Measurements from ENCODE around the gene LYPD1.

Gene LYPD1

DNA sequence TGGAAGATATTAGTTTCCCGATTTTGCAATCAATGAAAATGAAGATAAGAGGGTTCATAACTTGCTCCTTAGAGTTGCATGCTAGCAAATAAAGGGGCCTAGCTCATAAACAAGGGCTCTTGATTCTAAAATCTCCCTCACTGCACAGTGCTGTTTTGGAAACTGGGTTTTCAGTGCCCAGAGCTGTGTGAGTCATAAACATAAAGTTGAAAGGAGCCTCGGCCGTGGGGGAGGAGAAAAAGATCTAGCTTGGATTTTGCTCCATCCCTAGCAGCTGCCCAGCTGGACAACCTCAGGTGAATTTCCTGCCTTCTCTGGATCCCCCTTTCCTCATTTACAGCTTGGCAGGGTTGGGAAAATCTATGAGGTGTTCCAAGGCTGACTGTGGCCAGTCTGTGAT, 42.5 kb downstream of the LYPD1 start:
- no peak for DNase-seq

DNA sequence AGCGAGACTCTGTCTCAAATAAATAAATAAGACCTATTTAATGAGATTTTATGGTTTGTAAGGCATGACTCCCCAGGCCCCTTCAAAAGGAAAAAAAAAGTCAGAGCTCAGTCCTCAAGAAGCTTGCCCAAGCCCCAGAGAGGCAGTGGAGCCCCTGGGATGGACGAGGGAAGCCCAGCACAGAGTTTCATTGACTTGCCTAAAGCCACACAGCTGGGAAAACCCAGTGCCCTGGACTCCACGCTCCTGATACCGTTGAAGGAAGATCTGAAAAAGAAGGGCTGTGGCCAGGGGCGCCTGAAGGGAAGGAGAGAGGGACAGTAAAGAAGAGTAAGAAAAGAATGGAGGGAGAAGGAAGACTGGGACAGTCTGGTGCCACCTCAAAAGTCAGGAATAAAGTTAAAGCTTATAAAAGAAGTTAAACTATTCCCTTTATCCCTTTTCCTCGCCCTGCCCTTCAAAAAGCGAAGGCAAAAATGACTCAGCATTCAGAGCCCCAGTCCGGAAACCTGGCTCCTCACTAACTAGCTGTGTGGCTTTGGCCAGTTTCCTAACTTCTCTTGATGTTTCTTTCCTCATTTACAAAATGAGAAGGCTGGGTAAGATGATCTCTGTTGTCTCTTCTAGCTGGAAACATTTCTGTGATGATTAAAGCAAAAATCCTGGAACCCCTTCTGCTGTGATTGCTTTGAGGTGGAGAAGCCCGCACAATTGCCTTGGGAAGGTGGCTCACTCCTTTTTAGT, 46.7 kb downstream of the LYPD1 start:
- no peak for DNase-seq

DNA sequence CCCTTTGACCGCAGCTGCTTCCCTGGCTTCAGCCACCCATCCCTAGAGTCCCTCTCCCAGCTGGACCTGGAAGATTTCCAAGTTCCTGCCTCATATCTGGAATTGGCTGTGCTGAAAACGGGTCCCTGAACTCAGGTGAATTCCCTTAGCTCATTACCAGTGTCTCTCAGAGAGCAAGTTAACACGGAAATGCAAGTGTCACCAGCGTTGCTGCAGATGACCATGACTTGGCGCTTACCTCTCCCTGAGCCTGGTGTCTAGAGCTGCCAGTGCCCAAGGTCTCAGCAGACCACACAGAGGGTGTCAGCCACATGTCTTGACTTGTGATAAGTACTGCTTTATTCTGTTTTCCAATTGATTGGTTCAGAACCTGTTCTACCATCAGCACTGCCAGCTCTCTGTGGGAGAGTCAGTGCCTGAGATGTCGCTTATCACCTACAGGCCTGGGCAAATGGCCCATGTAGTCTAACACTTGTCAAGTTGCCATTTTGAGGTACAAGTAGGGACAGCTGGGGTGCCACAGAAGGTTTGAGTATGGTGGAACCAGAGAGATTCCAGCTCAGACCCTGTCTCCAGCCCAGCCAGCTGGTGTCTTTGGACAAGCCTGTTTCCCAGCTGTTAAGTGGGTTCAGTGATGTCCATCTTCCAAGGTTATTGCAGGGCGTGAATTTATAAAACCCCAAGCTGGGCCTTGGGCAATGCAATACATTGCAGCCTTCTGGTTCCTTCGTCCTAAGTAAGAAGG, 48.7 kb downstream of the LYPD1 start:
- no peak for DNase-seq

DNA sequence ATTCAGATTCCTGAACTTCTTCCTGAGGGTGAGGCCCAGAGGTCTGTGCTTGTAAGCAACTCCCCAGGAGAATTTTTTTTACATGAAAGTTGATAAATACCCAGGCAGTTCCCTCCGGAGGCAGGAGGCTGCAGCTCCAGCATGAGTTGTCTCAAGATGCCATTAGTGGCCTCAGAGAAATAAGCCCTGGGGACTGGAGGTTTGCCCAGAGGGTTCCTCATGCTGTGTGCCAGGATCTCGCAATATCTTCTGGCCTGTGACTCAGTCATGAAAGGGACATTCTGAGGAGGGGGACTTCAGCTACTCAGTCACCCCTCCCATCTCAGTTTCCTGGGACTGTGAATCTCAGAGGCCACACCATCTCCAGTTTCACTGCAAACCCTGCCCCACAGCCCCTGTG, 49.9 kb downstream of the LYPD1 start:
- DNase-seq: no peak

DNA sequence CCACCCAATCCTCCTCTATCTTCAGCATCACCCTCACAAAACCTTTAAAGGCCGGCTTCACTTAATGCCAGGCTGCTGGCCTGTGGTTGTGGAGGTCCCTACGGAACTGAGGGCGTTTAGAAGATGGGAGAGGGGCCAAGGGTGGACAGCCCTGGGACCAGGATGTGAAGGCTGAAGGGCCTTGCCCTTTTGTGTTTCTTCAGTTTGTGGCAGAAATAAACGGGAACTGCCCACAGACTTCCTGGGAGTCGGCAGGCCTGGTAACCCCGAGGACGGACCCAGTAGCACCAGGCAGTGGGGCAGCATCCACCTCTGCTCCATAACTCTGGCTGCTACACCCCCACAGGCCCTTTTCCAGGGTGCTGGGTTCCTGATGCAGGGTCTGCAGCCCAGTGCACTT, 51.3 kb downstream of the LYPD1 start:
- no peak for DNase-seq

DNA sequence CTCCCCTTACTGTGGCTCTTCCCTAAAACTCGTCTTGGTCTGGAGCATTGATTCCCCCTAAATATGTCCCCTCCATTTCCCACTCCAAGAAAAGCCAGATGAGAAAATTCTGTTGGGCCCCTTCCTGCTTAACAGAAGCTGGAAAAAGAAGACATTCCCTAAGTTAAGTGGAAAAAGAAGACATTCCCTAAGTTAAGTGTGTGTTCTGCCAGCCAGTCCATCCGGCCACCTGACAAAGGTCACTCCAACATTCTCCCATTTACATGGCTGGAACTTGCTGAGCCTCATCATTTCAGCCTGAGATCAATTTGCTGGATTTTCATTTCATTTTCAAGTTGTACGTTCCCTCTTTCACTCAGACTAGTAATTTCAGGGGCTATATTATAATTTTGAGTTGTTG, 52.0 kb downstream of the LYPD1 start:
- DNase-seq: no peak

DNA sequence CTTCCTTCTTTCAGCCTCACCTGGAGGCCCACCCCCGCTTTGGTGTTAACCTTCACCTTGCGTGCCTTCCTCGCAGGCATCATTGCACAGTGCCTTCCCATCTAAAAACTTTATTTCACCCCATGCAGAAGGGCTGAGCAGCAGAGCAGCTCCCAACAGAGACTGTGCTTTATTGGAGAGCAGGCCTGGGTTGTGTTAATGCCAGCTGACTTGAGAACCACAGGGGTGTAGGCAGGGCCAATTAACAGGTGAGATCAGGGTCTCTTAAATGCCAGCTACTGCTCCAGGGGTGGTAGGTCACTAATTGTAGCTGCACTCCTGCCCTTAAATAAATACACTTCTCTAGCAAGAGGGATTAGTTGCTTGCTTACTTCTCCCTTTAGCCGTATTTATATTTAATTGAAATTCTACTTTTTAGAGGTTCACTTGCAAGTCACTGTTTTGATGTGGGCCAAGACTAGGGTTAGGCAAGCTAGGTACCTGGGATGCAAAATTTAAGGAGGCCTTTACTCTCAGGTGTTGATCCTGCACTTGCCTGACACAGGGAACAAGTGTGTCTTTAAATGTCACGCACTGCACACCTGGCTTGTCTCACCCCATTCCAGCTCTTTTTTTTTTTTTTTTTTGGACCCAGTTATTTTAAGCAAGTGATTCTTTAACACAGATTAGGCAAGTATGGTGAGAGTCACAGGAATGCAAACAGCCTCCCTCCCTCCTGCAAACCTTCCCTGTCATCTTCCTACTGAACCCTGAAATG, 54.5 kb downstream of the LYPD1 start:
- no peak for DNase-seq

DNA sequence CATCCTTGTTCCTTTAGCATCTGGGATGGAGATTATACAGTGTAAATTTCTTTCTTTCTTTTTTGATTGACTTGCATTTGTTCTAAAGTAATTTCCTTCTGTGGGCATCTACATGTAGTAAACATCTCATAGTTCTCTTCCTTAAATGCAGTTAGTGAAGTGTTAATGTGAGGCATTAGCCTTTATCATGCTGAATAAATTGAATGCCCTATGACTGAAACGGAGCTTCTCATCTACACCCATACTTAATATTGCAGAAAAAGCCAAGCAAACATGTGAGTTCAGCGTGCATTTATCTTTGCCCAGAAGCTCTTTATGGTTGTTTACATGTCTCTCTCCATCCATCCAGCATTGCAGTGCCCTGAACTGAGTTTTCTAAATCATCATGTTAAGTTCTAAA, 58.3 kb downstream of the LYPD1 start:
- DNase-seq: no peak

DNA sequence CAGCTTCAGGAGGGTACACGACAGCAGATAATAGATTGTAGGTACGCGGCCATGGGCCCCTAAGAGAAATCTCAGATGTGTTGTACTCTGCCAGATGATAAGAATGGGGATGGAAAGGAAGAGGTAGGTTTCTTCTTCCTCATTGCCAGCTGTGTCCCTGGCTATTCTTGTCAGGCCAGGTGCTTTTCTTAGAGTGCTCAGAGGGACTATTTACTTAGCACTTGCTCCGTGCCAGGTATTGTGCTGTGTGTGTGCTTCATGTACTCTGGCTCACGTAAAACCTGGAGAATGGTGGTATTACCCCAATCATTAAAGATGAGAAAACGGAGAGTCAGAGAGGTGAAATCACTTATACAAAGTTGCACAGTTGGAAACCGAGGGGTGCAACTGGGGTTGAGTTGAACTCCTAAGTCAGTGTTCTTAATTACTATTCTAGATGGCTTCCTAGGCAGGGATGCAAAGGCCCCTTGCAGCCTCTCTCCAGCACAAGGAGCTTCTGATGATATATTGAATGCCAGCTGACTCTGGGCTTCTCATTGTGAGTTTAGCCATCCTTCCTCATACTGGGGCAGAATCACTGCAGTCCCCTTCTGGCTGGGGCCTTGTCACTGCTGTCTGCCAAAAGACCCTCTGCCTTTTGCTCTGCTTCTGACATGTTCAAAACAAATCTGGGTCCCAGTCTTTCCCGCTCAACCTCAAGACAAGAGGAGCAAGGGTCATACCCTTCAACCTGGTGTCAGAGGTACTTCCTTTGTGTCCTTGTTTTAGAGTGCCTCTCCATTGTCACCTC, 60.7 kb downstream of the LYPD1 start:
- no peak for DNase-seq

DNA sequence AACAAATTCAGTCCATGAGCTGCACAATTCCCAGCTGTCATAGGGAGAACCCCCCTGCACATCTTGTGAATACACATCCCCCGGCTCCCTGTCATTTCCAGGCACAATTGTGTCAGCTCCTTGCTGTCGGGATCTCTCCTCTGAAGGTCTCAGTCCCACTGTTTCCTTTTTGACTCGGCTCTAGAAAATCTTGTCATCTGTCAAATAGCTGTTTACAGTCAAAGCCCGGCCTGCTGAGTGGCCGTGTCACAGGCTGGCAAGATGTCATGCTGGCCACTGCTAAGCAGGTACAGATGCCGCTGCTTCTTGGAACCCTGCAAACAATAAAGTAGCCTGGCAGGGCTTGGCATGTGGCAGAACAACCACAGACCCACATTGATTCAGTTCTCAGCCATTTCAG, 61.7 kb downstream of the LYPD1 start:
- no peak for DNase-seq

DNA sequence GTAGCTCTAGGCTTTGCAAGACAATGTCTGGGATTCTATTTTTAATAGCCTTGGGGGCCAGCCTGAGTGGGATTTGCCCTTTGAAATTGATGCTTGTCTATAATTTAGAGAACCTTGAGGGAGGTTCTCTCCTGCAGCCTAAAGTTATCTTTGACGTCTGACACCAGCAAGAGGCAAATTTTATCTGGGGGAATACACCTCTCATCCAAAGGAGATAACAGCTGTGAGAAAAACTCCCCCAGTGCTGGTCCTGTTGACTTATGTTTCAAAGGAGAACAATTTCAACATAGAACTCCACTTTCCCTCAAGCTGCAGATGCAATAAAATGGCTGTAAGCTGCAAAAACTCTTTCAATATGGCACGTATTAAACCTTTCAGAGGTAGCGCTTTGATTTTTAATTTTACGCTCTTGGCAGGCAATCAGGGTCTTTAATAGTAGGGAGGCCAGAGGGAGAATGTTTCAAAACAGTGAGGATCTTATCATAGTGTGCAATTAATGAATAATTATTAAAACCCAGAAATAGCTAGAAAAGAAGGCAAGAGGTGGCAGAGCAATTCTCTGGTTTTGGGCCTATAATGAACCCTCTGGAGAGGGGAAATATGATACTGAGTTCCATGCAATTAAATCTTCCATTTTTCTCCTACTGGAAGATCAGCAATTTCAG, 62.4 kb downstream of the LYPD1 start:
- no peak for DNase-seq

DNA sequence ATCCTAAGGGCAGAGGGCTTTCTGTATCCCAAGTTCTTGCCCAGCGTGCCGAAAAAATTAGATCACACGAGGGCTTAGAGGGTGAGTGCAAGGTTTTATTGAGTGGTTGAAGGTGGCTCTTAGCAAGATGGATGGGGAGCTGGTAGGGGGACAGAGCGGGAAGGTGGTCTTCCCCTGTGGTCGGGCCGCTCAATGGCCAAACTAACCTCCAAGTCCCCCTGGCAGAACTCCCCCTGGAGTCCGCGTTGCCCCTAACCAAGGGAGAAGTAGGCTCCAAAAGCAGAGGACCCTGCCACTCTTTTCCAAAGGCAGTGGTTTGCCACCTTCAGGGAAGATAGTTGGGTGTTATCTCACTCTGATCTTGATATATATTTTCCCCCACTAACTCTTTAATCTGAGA, 63.4 kb downstream of the LYPD1 start:
- DNase-seq: no peak

DNA sequence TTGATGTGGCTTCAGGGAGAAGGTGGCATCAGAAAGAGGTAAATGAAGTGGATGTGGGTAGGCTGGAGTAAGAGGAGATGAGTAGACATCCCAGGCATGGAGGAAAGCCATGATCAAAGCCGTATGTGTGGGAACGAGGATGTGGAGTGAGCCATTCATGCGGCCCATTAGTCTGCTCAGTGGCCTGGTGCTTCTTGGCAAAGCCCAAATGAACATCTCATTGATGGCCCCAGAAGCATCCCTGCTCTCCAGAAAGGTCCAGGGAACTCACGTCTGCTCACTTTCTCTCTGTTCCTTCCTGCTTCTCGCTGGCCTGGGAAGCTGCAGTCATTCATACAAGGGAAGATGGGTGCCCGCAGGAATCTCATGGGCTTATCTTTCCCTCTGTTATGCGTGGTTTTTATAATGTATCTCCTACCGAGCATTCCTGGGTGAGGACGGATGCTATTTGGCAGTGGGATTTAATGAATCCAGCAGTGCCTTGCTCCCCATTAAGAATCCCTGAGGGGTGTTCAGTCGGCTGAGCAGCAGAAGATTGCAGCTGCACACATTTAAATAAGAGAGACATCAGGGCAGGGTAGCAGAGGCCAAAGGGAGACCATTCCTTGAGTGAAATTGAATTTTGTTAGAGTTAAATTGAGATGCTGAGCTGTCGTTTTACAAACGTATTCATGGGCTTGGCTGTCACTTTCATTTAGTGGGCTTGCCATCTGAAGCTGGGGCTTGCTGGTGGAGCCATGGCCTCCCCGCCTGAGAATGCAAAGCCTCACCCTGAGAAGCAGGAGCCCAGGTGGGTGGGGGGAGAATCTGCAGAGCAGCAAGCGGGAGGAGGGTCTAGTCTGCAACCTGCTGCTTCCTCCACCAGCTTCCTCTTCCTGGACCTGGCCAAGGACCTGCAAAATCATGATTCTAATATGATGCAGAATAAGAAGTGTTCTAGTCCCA, 64.5 kb downstream of the LYPD1 start:
- DNase-seq: no peak

DNA sequence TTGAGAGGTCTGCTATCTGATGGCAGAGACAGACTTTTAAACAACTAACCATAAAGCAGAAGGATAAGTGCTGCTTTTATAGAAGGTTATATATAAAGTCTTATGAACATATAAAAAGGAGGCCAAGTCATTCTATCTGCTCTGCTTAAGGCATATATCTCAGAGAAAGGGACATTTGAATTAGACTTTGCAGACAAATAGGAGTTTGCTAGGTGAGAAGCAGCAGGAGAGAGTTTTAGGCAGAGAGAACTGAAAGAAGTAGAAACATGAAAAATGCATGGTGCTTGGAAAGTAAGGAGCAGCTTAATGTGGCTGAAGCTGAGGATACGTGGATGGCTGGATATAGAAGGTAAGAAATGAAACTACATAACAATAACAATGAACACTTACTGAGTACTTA, 65.4 kb downstream of the LYPD1 start:
- DNase-seq: no peak

DNA sequence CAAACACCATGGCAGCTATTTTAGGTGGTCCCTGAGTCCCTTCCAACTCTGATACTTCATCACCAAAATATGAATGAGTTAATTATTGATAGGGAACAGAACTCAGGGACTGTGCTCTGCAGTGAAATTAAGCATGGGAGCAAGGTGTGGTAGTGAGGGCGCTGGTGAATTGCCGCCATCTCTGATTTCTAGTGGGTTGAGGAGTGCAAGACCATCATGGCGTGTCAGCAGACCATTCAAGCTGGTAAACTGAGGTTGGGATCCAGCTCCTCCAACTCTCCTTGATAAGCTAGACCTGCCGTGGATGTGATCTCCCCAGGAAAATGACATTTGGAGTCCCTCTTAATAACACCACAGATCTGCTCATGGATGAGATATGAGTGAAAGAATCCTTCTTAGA, 70.4 kb downstream of the LYPD1 start:
- no peak for DNase-seq

DNA sequence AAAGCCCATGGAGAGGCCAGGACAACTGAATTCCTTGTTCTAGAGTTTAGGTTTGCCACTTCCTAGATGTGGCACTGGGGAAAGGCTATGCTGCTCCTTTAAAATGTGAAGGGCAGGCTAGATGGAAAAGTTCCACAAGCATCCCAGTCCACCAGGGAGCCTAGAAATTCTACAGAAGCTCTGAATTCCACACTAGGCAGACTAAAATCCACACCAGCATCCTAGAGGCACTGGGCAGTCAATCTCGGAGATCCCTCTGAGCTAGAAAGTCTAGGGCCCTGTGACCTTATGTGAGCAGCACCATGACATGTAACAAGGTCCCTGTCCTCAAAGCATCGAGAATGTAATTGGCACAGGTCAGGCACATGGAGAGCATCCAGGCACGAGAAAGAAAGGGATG, 71.5 kb downstream of the LYPD1 start:
- no peak for DNase-seq

DNA sequence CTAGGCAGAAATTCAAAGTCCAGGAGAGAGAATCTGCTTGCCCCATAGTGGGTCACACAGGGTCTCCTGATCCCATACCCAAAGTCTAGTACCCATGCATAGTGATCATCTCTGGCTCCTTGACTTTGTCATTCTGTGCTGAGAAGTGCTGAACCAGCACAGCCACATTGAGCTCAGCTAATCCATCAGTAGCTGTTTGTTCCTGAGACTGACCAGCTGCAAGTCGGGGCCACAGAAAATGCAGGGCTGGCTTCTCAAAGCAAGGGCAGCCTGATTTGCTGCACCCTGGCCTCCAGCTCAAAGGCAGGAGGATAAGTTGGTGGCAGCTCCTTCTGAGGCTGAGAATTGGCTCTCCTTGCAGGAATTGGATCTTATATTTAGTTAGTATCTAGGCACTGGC, 72.2 kb downstream of the LYPD1 start:
- no peak for DNase-seq

DNA sequence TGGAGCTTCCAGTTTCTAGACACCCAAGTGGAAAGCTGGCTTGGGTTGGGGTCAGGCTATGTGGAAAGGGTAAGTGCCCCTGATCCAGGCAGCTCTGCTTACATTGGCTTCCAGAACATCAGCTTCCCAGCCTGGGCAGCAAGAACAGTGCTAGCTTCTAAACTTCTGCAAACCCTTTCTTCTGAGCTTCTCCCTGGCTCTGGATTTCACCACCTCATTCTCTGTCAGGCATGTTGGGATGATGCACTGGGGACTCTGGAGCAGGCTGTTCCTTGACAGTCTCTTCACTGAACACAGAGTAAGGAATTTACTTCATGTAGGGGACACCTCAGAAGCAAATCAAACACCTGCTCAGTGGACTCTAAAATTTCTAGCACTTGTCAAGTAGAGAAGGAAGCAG, 72.8 kb downstream of the LYPD1 start:
- DNase-seq: no peak

DNA sequence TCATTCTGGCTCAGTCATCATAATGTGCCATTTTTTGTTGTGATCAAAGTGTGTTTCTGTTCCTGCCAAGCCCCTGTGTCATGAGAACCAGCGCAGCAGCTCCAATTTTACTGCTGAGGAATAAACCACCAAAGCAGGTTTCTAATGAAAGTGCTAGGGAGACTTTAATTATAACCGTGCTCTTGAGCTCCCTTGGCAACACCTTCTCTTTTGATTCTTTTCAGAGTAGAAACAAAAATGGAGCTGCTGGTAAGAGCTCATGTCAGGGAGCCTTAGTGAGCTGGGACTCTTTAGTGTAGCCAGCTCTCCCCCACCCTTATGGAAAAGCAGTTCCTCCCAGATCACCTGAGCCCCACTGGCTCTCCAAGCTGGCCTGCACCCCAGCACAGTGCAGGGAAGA, 74.3 kb downstream of the LYPD1 start:
- DNase-seq: no peak

DNA sequence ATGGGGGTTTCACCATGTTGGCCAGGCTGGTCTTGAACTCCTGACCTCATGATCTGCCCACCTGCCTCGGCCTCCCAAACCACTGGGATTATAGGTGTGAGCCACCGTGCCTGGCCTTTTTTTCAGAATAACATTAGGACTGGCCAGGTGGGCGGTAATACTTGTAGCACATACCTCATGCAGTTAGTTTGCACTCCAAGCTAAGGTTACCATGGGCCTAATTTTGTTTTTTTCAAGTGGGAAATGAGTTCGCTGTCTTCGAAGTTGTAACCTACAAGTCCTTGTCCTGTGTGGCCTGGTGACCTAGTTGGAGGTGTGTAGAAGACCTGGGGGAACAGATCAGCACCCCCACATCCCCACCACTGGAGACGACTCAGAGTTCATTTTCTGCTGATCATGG, 74.8 kb downstream of the LYPD1 start:
- no peak for DNase-seq
